Effector CD8-positive, alpha-beta T cell (primary cell): ENCODE results near the gene KCNK6.
"Not testable (repeated sequence)": the region's sequence is repeated elsewhere in the genome, so short reads cannot be mapped to it uniquely, and the experiment has no call there.

ENCODE experiments used
- DNase-seq: peaks from one replicate; lab custom pipeline; 2025; lab: John Stamatoyannopoulos, UW

KCNK6 gene

DNA sequence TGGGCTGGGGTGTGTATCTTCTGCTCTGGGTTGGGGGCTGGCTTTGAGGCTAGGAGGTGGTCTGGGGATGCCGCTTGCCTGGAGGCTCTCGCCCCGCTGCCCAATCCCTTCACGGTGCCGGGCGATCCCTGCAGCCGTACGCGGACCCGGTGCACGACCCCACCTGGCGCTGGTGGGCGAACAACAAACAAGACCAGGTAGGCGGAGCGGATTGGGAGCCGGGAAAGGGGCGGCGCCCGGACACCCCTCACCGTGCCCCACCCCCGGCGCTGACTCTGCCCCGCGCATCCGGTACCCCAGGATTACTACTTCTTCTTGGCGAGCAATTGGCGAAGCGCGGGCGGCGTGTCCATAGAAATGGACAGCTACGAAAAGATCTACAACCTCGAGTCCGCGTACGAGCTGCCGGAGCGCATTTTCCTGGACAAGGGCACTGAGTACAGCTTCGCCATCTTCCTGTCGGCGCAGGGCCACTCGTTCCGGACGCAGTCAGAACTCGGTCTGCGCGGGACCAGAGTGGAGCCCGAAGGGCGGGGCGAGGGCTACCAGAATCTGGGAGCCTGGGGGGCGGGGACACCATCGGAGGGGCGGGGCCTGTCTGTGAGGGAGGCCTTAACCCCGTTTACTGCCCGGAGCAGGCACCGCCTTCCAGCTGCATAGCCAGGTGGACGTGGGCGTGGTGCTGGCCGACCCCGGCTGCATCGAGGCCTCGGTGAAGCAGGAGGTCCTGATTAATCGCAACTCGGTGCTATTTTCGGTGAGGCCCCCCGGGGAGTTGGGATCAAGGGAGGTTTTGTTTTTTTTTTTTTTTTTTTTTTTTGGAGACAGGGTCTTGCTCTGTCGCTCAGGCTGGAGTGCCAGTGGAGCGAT is 42.7 kb downstream of the KCNK6 start:
- peak; percentile 41 for DNase-seq

DNA sequence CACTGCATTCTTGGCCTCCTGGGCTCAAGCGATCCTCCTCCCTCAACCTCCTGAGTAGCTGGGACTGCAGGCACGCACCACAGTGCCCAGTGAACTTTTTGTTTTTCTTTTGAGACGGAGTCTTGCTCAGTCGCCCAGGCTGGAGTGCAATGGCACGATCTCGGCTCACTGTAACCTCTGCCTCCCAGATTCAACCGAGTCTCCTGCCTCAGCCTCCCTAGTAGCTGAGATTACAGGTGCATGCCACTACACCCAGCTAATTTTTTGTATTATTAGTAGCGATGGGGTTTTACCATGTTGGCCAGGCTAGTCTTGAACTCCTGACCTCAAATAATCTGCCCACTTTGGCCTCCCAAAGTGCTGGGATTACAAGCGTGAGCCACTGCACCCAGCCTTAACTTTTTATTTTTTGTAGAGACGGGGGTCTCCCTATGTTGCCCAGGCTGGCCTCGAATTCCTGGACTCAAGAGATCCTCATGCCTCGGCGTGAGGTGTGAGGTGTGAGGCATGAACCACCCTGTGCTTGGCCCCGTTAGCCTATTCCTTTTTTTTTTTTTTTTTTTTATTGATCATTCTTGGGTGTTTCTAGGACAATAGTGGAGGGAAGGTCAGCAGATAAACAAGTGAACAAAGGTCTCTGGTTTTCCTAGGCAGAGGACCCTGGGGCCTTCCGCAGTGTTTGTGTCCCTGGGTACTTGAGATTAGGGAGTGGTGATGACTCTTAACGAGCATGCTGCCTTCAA is 43.5 kb downstream of the KCNK6 start:
- not testable (repeated sequence) for DNase-seq

DNA sequence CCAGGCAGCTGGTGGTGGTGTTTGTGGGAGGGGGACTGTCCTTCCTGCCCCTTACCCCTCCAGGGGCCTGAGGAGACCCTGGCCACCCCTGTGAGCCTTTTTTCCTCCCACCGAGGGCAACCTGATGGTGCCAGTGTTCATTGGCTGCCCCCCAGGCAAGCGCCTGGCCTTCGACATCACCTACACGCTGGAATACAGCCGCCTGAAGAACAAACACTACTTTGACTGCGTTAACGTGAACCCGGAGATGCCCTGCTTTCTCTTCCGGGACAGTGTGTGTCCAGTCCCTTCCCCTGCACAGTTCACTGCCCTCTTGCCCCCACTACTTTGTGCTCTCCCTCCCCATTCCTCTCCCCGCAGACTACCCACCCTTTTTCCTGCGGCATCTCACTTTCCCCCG is 47.4 kb downstream of the KCNK6 start:
- DNase-seq = no peak

- DNase-seq = no peak
Measured at GRCh38 chr19:38369584-38369983, 49.9 kb downstream of the KCNK6 start.

GRCh38 chr19:38370299-38370698 is 50.7 kb downstream of the KCNK6 start:
- no peak for DNase-seq

GRCh38 chr19:38371081-38371480 is 51.4 kb downstream of the KCNK6 start:
- no peak for DNase-seq

- no peak for DNase-seq
Measured at GRCh38 chr19:38373907-38374331, 54.3 kb downstream of the KCNK6 start.

DNA sequence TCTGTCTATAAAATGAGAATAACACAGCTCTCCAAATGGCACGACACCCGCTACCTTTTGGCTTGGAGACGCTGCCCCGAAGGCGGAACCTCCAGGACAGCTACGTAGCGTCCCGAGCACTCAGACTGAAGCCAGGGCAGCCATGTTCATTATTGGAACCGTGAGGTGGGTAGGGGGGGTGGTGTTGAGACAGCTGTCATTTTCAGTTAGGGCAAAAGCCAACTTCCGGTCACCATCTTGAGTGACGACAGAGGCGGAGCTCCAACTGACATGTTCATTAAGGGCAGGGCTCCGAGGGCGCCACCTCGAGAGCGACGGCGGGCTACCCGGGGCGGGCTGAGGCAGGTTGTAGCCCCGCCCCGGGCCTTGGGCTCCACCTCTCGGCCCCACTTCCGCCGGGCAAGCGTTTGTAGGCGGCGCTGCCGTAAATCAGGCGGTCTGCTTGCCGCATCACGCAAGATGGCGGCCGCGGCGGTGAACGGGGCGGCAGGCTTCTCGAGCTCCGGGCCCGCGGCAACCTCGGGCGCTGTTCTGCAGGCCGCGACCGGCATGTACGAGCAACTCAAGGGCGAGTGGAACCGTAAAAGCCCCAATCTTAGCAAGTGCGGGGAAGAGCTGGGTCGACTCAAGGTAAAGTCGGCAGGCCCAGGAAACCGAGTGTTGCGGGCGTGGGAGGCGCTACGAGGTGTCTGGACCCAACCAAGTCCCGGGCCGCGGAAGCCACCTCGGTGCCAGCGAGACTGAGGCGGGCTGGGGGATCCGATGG is 54.9 kb downstream of the KCNK6 start, which contains the start of gene PSMD8:
TSS of gene PSMD8 (plus strand) at position 240 of the 766 bp plus-strand sequence. CDS start at position 271, 31 bp downstream.
- peak; percentile 96 for DNase-seq

DNA sequence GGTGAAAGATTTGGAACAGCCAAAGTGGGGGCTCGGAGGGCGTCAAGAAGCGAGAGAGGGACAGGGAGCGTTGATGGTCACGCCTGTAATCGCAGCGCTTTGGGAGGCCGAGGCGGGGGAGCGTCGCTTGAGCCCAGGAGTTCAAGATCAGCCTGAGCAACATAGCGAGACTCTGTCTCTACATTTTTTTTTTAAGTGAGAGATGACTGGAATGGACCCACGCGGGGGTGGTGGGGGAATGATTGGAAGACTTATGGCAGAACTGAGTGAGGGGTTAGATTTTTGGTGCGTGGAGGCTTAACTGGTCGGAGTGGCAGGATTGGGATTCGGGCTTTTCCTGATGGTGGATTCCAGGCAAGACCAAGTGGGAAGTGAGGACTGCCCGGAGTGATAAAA is 55.5 kb downstream of the KCNK6 start:
- no peak for DNase-seq

DNA sequence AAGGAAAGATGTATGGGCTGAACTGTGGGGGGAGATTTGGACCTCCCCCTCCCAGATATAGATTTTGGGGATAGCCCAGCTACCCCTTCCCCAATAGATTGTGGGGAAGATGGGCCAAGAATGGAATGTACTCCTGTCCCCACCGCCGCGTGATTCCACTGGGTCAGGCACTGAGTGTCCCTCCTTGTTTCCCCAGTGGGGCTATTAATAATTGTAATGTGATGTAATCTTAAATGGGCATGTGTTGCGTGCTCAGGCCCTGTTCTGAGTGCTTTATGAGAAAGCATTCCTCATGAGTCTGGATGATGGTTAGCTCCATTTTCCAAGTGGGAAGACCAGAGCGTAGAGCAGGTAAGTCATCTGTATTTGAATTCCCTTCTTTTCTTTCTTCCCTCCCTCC is 56.1 kb downstream of the KCNK6 start:
- DNase-seq = no peak

DNA sequence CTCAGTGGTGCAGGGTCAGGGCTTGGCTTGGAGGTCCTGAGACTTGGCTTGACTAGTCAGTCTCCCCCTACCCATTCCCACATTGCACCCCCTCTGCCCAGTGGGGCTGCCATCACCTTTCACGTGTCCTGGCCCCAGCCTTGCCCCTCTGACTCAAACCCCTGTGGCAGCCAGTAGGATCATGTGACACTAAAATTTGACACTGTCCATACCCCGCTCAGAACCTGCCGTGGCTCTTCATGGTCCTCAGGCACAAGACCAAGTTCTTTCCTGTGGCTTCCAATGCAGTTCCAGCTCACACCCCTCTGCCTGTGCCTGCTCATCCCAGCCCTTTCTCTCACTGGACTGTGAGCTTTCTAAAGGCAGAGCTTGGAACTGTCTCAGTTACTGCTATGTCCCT is 56.9 kb downstream of the KCNK6 start:
- no peak for DNase-seq

DNA sequence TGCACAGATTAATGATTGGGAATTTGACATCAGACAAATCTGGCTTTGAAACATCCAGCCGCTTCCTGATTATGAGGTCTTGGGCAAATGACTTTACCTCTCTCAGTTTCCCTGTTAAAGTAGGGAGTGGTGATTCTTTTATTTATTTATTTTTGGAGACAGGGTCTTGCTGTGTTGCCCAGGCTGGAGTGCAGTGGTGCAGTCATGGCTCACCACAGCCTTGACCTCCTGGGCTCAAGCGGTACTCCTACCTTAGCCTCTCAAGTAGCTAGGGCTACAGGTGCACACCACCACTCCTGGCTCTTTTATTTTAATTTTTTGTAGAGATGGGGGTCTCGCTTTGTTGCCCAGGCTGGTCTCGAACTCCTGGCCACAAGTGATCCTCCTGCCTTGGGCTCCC is 57.4 kb downstream of the KCNK6 start:
- DNase-seq = no peak

DNA sequence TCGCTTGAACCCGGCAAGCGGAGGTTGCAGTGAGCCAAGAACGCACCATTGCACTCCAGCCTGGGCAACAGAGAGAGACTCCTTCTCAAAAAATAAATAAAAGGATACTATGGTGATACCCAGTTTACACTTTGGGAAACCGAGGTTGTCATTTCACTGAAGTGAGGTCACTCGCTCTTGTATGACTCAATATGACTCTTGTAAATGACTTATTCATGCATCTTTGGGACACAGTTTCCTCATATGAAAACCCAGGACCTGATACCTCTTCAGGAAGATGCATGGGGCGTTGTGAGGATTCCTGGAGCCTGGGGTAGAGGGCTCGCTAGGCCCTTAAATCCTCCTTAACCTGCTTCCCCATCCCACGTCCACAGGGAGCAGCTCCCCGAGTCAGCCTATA is 59.2 kb downstream of the KCNK6 start:
- no peak for DNase-seq

DNA sequence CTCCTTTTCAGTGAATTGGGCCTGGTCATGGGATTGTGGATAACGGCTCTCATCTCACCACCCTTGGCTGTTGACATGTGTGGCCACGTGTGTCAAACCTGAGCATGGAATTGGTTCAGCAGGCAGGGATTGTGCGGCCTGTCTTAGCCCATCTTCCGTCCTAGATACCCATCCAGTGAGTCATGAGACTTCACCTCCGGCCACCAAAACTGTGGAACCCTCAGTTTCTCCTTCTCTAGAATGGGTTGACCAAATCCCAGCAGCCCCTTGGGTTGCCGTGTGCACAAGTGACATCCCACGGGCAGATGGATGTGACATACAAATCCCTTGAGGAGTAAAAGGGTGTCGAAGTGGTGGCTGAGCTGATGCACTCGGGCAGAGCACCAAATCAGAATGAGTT is 61.5 kb downstream of the KCNK6 start:
- DNase-seq = no peak
